Activated CD8-positive, alpha-beta memory T cell treated with anti-CD3 and anti-CD28 coated beads for 24 hours (primary cell): ENCODE results near the gene ASIC1.
"Not testable (repeated sequence)": the region's sequence is repeated elsewhere in the genome, so short reads cannot be mapped to it uniquely, and the experiment has no call there.

Experiments
- DNase-seq: peaks from one replicate; pipeline ENCODE4 v3.0.0-alpha.2; 2020

Gene ASIC1

GRCh38 chr12:50061946-50062686, 4.7 kb downstream of the ASIC1 start:
- no peak for DNase-seq

DNA sequence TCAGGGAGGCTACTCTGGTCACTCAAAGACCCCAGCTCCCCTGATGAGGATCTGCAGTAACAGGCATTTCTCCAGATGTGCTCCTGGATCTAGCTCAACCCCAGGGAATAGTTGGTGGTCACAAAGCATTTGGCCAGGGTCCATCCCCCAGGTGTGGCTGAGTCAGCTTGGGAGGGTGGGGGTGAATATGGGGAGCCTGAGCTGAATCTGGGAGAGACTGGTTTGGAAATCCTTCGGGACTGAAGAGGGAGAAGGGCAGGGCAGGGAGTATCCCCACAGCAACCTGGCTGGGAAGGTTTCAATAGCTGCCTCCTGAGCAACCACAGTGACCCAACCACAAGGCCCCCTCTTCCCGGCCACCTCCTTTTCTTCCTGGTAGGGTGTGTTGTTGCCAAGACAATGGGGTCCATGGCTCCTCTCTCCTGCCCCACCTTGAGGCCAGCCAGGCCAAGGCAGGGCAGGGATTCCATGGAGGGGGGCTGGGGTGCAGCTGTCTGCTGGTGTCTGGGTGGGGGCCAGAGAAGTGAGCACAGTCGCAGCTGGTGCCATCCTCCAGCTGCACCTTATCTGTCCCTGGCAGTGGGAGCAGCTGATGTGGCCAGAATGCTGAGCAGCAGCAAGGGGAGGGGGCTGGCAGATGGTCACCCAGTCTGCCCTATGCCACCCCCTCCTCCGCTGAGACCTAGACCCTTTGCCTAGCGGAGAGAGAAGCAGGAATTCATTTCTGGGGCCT, 5.5 kb downstream of the ASIC1 start:
- DNase-seq = no peak

DNA sequence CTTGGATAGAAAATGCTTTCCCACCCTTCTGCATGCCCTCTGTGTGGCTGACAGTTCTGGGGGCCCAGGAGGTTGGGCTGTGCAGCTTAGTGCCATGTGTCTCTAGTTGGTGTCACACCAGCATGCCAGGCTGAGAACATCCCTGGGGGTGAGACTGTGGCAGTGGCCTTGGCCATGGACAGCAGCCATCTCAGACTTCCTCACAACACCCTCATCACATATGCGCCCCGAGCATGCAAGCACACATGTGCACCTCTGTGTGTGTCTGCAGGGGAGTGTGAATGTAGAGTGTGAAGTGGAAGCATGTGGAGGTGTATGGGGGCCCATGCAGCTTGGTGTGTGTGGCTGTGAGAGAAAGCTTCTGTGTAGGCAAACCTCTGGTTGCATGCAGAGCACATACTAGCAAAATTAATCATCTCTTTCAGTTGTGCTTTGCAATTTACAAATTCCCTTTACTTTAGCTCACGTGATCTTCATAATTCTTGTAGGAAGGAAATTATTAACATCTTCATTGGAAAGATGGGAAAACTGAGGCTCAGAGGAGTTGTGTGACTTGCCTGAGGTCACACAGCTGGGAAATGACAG, 8.4 kb downstream of the ASIC1 start:
- no peak for DNase-seq

DNA sequence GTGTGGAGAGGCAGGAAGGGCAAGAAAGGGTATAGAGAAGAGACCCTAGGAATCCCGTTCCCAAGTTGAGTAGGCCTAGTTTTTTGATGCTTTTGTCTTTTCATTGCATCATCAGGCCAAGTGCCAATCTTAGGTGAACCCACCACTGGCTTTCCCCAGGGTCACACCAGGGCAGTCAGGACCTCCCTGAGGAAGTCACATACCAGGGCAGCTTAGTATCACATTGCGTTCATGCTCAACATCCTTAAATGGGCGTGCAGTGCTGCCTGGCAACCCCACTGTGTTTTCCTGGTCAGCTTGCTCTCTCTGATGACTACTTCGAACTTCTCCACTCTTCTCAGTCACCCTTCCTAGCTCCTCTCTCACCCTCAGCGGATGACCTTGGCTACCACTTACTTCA, 9.0 kb downstream of the ASIC1 start:
- DNase-seq = no peak

GRCh38 chr12:50069069-50069468, 11.7 kb downstream of the ASIC1 start:
- DNase-seq = no peak

DNA sequence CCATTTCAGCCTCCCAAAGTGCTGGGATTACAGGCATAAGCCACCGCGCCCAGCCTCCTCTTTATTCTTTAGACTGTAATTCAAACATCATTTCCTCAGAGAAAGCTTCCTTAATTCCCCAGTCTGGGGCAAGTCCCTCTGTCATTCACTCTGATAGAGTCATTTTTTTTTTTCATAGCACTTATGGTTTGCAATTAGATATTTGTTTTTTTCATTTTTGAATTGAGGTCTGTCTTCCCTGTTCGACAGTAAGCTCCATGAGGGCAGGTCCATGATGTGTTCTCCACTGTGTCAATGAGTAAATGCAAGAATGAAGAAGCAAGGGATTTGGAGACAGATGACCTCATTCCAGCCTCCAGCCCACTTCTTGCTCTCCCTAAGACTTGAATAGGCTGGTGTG, 12.1 kb downstream of the ASIC1 start:
- DNase-seq = no peak

DNA sequence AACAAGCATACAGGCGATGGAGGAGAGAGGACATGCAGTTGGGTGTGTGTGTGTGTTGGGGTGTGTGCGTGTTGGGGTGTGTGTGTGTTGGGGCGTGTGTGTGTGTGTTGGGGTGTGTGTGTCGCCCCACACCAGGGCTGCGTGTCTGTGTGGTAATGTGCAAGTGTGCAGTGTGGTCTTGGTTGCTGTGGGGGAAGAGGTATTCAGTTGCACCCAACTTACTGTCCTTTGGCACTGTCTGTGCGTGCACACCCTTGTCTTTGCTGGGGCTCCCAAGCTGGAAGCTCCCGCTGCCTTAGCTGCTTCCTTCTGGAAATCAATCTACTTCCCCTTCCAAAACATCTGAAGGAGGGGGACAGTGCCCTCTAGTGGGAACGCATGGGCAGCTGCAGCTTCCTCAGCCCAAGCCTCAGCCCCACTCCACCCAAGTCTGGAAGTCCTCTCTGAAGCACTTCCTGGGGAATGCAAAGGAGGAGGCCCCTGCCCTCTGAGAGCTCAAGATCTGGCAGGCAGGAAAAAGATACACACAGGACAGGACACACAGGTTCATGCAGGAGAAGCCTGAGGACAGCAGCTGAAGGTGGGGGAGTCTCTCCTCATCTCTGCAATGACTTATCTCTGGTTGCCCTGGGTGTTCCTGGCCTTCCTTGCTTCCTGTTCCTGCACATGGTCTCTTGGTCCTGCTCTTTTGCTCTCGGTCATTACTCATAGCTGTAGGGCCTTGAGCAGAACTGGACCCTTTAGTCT, 13.1 kb downstream of the ASIC1 start:
- DNase-seq = peak; percentile 85

- no peak for DNase-seq
Measured at GRCh38 chr12:50072198-50072907, 15.0 kb downstream of the ASIC1 start.

DNA sequence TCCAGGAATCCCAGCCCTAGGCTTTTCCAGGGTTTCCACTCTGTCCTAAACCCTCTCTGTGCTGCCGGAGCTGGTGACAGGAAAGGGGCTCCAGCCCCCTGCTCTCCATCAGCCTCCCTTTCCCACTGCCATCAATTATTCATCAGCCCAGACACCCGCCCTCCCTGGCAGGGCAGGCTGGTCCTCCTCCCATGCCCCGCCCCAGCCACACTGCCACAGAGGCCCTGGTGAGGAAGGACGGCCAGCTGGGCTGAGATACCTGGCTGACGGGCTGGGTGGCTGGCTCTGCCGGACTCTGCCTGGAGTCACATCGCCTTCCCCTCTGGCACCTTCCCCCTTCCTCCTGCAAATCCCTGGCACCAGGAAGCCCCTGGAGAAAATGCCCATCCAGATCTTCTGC, 15.8 kb downstream of the ASIC1 start:
- DNase-seq = no peak

- no peak for DNase-seq
Measured at GRCh38 chr12:50073712-50074111, 16.3 kb downstream of the ASIC1 start.

DNA sequence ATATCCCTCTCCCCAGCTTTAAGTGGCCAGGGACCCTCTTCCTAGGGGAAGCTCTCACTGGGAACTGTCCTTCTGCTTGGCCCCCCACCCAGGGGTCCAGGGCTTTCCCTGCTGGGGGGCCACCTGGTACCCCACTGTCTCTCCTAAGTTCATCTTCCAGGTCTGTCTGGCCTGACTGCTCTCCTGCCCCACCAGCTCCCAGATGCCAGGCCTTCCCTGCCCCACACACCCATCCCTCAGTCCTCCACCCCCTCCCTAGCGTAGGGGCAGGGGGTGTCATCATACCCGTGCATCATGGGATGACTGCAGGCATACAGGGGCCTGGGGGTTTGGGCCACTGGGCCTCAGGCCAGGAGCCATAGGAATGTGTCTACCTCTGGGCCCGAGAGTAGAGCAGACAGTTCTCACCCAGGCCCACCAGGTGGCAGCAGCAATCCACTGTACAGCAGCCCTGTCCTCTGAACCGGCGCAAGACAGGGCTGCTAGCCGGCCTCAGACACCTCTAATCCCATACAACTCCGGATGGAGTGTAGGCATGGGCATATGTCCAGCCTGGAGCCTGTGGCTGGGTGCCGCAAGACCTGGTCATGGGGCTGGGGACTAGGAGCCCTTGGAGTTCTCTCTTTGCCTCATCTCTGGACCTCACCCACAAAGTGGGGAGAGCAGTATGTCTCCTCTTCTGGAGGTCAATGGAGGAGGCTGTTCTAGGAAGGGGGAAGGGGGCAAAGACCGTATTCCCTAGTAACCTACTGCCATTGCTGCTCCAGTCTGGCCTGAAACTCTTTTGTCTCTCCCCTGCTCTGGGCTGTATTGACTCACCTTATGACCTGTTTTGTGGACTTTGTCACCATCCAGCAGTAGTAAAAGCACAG, 17.8 kb downstream of the ASIC1 start:
- peak; percentile 93 for DNase-seq

GRCh38 chr12:50075808-50076170, 18.4 kb downstream of the ASIC1 start:
- DNase-seq = no peak

DNA sequence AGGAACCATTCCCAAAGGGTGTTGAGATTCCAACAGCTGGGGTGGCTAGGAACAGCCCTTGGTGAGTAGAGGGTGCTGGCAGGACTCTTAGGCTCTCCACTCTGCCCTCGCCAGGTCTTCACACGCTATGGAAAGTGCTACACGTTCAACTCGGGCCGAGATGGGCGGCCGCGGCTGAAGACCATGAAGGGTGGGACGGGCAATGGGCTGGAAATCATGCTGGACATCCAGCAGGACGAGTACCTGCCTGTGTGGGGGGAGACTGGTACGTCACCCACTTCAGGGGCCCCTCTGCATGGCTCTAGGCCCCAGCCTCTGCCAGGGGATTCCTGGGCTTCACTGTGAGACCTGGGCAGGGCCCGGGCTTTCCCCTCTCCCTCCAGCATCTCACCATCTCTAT, 19.7 kb downstream of the ASIC1 start:
- DNase-seq = no peak

- no peak for DNase-seq
Measured at GRCh38 chr12:50078281-50078680, 20.9 kb downstream of the ASIC1 start.

GRCh38 chr12:50079771-50080170, 22.4 kb downstream of the ASIC1 start:
- DNase-seq = no peak

GRCh38 chr12:50081096-50081808, 23.9 kb downstream of the ASIC1 start:
- no peak for DNase-seq

DNA sequence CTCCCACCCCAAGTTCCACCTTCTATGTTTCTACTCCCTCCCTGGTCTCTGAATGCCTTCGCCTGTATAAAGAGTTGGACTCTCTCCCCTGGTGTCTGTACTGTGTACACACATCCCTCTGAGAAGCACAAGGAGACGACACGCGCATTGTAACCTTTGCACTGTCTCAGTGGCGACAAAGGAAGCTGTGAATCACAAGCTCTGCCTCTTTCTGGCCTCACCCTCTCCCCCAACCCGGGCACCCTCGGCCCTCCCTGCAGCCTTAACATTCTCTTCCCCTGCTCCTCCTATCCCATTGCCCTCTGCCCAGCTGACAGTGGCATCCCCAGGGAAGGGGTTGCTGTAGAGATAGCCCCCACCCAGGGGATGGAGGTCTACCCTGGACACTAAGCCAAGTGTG, 25.2 kb downstream of the ASIC1 start:
- no peak for DNase-seq

DNA sequence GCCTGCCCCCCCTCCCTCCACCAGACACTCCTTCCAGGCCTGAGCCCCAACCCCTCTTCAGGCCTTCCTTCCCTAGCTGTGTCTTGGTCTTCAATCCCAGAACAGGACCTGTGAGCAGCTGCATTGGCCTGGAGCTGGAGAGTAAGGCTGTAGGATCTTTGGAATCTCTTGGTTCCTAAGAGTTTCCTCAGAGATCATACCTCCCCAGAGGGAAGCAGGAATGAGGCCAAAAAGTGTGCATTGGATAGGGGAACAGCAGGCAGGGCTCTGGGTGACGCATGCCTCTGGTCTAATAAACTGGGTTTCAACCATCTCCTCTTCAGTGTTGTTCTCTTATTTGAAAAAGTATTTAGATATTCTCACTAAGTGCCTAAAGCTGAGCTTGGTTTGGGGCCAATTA, 25.9 kb downstream of the ASIC1 start:
- no peak for DNase-seq

- not testable (repeated sequence) for DNase-seq
Measured at GRCh38 chr12:50084409-50084774, 27.0 kb downstream of the ASIC1 start.

DNA sequence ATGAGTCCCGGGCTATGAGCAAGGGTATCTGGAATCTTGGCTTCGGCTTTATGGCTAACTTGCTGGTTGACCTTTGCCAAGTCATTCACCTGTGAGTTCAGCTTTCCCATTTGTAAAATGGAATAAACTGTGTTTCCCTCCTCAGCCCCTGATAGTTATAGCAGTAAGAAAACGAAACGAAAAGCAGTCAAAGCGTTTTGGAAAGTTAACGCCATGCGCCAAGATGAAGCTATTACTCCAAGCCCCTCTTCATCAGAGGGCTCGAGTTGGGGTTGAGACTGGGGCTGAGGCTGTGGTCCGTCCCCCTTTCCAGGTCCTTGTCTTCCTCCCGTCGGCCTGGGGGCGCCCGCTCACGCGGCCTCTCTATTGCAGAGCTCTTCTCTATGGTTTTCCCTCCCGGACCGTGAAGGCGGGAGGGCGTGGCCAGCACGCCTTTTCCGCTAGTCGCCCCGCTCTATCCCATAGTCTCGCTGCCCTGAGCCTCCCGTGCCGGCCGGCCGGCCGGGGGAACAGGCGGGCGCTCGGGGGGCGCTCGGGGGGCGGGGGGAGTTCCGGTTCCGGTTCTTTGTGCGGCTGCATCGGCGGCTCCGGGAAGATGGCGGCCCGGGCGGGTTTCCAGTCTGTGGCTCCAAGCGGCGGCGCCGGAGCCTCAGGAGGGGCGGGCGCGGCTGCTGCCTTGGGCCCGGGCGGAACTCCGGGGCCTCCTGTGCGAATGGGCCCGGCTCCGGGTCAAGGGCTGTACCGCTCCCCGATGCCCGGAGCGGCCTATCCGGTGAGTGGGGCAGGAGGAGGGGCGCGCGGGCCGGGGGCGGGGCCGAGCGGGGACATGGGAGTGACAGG, 27.6 kb downstream of the ASIC1 start, which contains the start of gene SMARCD1:
TSS of gene SMARCD1 (plus strand) at position 568 of the 840 bp plus-strand sequence. CDS start at position 596, 28 bp downstream.
- peak; percentile 92 for DNase-seq
